NCI-H1694 (cell line): Measurements from ENCODE around the gene CCDC6.
"Not testable (repeated sequence)": the region's sequence is repeated elsewhere in the genome, so short reads cannot be mapped to it uniquely, and the experiment has no call there.

ENCODE experiments used
- DNase-seq: peaks from one replicate; lab custom pipeline; 2025; lab: John Stamatoyannopoulos, UW

Gene CCDC6

GRCh38 chr10:59906417-59907202 lies at the start of gene CCDC6:
Gene CCDC6, minus strand, starts transcription at chr10:59906556. Its CDS starts 132 bp downstream, at chr10:59906424.
- peak; percentile 72 for DNase-seq

- no peak for DNase-seq
Measured at GRCh38 chr10:59954296-59954695, 47.9 kb upstream of the CCDC6 start.

- DNase-seq = not testable (repeated sequence)
Measured at GRCh38 chr10:59953711-59954110, 47.4 kb upstream of the CCDC6 start.

DNA sequence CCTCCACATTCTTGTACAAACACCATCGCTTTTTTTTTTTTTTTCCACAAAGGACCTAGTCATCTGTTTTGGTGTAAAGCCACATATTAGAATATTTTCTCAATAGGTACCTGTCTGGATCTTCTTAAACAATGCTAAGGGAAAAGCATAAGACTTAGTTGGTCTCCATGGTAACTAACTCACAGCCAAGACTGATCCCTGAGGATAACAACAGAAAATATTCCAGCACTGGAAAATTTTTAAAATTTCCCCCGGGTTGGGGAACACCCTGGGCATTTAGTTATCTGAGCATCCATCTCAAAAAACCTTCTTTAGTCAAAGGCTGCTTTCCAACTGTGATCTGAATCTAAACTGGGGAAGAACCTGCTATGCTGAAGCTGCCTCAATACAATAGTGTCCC lies 43.7 kb upstream of the CCDC6 start:
- no peak for DNase-seq

GRCh38 chr10:59949608-59950007 lies 43.3 kb upstream of the CCDC6 start:
- DNase-seq = no peak

DNA sequence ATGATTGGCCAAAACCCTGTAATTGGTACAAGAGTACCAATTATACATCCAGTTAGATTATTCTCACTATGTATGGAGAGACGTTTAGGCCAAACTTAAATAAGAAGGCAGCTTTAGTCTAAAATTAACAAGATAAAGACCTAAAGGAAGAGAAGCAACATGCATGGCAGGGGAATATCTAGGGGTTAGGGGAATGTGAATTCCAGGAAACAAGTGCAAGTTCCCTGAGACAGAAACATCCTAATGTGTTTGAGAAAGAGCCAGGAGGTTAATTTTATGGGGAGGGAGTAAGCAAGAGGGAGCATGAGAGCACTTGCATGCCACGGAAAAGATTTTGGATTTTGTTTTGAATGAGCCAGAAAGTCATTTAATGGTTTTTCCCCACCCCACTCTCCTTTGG lies 39.6 kb upstream of the CCDC6 start:
- no peak for DNase-seq

- DNase-seq = no peak
Measured at GRCh38 chr10:59945590-59945989, 39.2 kb upstream of the CCDC6 start.

DNA sequence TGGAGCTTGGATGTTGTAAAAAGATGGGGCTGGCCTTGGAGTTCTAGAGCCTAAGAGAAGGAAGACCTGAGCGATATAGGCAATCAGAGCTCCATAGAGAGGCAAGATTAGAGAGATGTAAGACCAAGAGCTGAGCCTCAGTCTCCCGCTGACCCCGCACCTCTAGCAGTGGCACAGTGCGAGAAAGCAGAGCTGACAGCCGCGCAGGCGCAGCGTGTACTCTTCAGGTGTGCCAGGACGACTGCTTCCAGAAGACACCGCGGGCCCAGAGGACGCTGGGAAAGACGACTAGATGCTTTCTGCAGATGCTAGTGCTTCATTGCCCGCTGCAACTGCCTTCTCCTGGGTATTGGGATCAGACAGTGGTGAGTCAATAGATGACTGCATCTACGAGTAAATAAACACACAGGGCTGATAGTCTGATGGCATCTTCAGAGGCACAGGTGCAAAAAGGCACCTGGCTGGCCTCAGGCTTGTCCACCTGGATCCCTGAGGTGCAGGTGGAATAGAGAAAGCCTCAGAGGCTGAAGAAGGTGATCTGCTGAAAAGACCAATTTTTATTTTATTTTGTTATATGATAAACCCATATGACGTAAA lies 38.1 kb upstream of the CCDC6 start:
- no peak for DNase-seq

DNA sequence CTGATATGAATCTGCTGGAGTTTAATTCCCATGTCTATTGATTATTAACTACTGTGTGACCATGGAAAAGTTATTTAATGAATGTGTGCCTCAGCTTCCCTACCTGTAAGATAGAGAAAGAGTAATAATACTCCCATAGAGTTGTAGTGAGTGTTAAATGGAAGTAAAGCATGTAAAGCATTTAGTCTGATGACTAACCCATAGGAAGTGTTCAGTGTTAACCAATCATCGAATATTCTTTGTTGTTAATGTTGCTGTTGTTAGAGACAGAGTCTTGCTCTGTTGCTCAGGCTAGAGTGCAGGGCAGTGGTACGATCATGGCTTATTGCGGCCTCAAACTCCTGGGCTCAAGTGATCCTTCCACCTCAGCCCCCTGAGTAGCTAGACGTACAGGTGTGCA lies 36.2 kb upstream of the CCDC6 start:
- DNase-seq = no peak

- DNase-seq = no peak
Measured at GRCh38 chr10:59937720-59938119, 31.4 kb upstream of the CCDC6 start.

DNA sequence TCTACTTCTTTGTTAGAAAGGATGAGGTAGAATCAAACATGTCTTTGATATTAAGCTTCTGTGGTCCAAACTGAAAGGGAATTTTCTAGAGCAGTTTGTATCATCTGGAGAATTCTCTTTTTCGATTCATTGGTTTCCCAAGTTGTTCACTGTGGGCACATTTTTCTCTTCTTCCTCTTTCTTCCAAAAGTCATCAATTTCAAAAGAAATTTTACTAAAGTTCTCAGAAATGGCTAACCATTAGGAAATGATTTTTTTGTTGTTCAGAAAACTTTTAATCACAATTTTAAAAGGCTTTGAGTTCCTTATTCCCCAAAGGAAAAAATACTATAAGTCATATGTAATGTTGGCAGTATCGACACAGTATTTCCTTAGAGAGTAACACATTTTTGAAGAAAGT lies 28.3 kb upstream of the CCDC6 start:
- no peak for DNase-seq

DNA sequence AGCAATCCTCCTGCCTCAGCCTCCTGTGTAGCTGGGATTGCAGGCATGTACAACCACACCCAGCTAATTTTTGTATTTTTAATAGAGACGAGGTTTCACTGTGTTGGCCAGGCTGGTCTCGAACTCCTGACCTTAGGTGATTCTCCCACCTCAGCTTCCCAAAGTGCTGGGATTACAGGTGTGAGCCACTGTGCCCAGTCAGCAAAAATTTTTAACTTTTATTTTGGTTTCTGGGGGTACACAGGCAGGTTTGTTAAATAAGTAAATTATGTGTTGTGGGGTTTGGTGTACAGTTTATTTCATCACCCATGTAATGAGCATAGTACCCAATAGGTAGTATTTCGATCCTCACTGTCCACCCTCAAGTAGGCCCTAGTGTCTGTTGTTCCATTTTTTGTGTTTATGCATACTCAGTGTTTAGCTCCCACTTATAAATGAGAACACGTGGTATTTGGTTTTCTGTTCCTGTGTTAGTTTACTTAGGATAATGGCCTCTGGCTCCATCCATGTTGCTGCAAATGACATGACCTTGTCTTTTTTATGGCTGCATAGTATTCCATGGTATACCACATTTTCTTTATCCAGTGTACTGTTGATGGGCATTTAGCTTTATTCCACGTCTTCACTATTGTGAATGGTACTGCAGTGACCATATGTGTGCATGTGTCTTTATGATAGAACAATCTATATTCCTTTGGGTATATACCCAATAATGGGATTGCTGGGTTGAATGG lies 24.6 kb upstream of the CCDC6 start:
- DNase-seq = not testable (repeated sequence)

- DNase-seq = no peak
Measured at GRCh38 chr10:59926086-59926485, 19.7 kb upstream of the CCDC6 start.

DNA sequence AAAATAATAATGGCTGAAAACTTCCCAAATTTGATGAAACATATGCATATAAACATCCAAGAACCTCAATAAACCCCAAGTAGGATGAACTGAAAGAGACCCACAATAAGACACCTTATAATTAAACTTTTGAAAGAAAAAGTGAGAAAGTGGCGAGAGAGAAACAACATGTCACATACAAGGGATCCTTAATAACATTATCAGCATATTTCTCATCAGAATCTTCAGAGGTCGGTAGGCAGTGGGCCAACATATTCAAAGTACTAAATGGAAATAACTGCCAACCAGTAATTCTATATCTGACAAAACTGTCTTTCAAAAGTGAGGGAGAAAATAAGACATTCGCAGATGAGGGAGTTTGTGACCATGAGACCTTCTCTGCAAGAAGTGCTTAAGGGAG lies 16.6 kb upstream of the CCDC6 start:
- no peak for DNase-seq

- no peak for DNase-seq
Measured at GRCh38 chr10:59917922-59918321, 11.6 kb upstream of the CCDC6 start.

GRCh38 chr10:59913547-59914237 lies 7.3 kb upstream of the CCDC6 start:
- no peak for DNase-seq

DNA sequence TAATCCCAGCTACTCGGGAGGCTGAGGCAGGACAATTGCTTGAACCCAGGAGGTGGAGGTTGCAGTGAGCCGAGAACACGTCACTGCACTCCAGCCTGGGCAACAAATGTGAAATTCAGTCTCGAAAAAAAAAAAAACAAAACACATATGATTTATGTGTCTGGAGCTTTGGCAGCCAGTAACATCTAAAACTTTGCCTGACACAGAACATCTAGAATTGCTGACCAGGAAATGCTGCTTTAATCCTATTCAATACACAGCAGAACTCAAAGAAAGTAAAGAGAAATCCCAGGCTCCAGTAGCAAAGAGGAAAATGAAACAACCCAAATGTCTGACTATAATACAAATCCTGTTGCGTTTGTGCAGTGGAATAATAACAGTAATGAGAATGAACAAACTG lies 4.5 kb upstream of the CCDC6 start:
- no peak for DNase-seq

DNA sequence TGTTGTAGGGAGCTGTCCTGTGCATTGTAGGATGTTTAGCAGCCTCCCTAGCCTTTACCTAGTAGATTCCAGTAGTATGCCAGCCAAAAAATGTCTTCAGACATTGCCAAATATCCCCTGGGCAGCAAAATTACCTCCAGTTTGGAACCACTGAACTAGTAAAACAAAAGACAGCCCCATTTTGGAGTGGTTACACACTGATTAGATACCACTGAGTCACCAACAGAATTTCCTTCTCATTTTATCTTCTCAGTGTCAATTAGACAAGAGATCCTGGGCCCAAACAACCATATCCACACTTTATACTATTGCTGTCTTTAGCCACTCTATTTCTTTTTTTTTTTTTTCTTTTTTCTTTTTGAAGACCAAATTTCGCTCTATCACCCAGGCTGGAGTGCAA lies 3.5 kb upstream of the CCDC6 start:
- no peak for DNase-seq

DNA sequence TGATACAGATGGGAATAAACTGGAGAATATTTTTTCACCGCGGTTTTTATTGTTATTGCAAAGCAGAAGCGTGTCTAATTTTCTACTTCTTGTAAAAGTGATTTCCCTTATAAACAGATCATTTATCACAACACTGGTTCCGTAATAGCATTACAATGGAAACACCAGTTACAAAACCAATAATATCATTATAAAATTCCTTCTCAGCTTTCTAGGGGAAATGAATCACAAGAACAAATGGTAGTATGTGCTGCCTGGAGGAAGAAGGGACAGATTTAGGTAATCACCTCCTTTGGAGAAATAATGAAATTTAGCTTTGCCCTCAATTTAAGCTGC lies 2.4 kb upstream of the CCDC6 start:
- no peak for DNase-seq

DNA sequence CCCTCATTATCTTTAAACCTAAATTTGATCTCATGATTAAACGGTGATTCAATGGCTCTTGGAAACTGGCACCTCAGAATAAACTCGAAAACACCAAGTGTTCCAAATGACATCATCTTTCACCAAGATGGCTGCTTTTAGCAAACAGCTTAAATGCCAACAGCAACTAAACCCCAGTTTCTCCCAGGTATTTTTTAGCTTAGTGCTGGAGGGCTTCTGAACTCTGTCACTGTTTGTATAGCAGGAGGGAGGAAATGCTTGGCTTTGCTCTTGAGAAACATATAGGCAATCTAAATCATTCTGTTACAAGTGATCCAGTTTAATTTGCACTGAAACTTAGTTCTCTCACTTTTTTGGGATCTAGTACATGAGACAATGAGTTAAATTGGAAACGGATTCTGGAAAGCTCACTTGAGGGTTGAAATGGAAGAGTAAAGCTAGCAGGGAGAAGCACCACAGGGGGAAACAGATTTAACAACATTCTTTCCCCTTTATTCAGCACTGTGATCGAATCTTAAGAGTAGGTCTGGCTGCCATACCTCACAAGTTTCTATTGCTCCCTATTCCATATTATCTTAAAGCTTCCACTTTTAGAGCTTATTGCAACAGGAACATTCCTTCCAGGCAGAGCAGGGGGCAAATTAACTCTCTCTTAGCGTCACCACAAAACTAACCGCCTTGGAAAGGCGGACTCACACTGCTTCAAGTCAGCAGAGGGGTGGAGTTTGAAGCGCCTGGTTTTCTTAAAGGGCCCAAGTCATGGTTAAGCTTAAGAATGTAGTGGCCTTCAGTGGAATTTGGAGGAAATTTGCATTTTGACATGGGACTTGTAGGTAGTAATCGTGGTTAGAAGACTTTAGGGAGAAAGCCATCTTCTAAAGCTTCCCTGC lies 1.8 kb upstream of the CCDC6 start:
- no peak for DNase-seq

GRCh38 chr10:59907537-59907917 lies 1.2 kb upstream of the CCDC6 start:
- no peak for DNase-seq
